Adrenal gland (tissue), 12 donors: ENCODE data around the gene COMMD8. TPM values are rescaled to one million over a fixed set of nuclear protein-coding genes. Genes with fewer than 3 reads are reported as not detected.

ENCODE experiments used
- DNase-seq, 7 donors: peaks; one replicate each; pipeline ENCODE4 v3.0.0-alpha.2; 2019 to 2020
- H3K27ac ChIP-seq, 5 donors: fragments of 200-600 bp; sonication (generic) in 4 of 5; 1 replicate in 3 of 5; 2 replicates in 2 of 5; pipeline versions ENCODE4 v1.5.1 to v1.8.0; 2016 to 2020; ENCODE audit warnings: mild to moderate bottlenecking in 1 of 5
- H3K27me3 ChIP-seq: fragments of 200-600 bp; 2 replicates; pipeline ENCODE4 v1.8.0; 2021
- H3K36me3 ChIP-seq, 2 donors: fragments of 200-600 bp; replicated peaks in 1 of 2; 1 replicate in 1 of 2; 2 replicates in 1 of 2; pipeline versions ENCODE4 v1.5.1 to v1.8.0; 2018 to 2022
- H3K4me1 ChIP-seq, 2 donors: fragments of 200-600 bp; replicated peaks in 1 of 2; 1 replicate in 1 of 2; 2 replicates in 1 of 2; pipeline versions ENCODE4 v1.5.1 to v1.8.0; 2018 to 2021
- H3K4me3 ChIP-seq, 4 donors: fragments of 200-600 bp; sonication (generic) in 3 of 4; one replicate each; pipeline ENCODE4 v1.5.1; 2016 to 2018
- H3K9me3 ChIP-seq, 3 donors: fragments of 200-600 bp; sonication (generic) in 1 of 3; replicated peaks in 1 of 3; 1 replicate in 2 of 3; 2 replicates in 1 of 3; pipeline versions ENCODE4 v1.5.1 to v1.8.0; 2016 to 2021
- CTCF ChIP-seq, 6 experiments: fragments of 450-650 bp in 4 of 6; fragments of 200-600 bp in 2 of 6; sonication (generic) in 1 of 6; IDR thresholded peaks; 1 replicate in 5 of 6; 2 replicates in 1 of 6; pipeline versions ENCODE4 v1.5.1 to v1.8.0; 2016 to 2021; ENCODE audit warnings: antibody characterized with exemption in 6 of 6, mild to moderate bottlenecking in 2 of 6, moderate library complexity in 1 of 6
- POLR2A ChIP-seq, 2 donors: fragments of 450-650 bp; IDR thresholded peaks; one replicate each; pipeline ENCODE4 v1.6.1; 2017; ENCODE audit warnings: antibody characterized with exemption in 2 of 2, mild to moderate bottlenecking in 2 of 2, moderate library complexity in 1 of 2
- WGBS, 4 donors: extraction: QIAGEN DNeasy Blood & Tissue Kit in 2 of 4; methylation state at CpG; one replicate each; pipeline versions ENCODE4 v1.1.5 to v1.1.7; 2013 to 2017; 5-methylcytosine and 5-hydroxymethylcytosine counted together
- intact Hi-C, 2 donors: fragments of 100-400 bp; cut with DNase I; formaldehyde crosslinking; loops; one replicate each; pipeline versions ENCODE4 v1.14.1 to v1.15.0; 2022 to 2023
- polyA plus RNA-seq, 3 donors: library from polyadenylated mRNA; stranded (reverse); fragments of 200-250 nt in 2 of 3; fragments of 350-450 nt in 1 of 3; fragmentation: Illumina TruSeq in 1 of 3; extraction: RNeasy Lipid Tissue Mini Kit (QIAGEN cat#74804) in 1 of 3; gene quantifications; one replicate each; pipeline ENCODE4 v1.2.3, GENCODE V29; 2013 to 2014
- total RNA-seq, 9 donors: library from RNA; depleted of rRNA in 4 of 9; stranded (reverse); fragments of >200 nt in 4 of 9; fragments of 120-200 nt in 1 of 9; fragmentation: NEBNext Ultra II Directional in 1 of 9; extraction: Animal tissue kit (Norgen Biotek cat#: 25700) in 1 of 9; gene quantifications; one replicate each; pipeline versions ENCODE4 v1.1.0 to v1.2.4, GENCODE V29; 2013 to 2023
- donor health status: healthy with polysubstance abuse.
- donor health status: Bipolar disorder and iron deficiency.
- donor health status: DM: yes; HTN: yes; CAD: no.
- donor health status: DM: no; HTN: no; CAD: no.
- donor health status: DM: no; HTN: no; CAD: no.
- donor health status: DM: yes; HTN: yes; CAD: no.

COMMD8 gene
- total and polyA plus RNA-seq, 12 donors = 6.3 to 33.2 (median 16.1) TPM

DNA sequence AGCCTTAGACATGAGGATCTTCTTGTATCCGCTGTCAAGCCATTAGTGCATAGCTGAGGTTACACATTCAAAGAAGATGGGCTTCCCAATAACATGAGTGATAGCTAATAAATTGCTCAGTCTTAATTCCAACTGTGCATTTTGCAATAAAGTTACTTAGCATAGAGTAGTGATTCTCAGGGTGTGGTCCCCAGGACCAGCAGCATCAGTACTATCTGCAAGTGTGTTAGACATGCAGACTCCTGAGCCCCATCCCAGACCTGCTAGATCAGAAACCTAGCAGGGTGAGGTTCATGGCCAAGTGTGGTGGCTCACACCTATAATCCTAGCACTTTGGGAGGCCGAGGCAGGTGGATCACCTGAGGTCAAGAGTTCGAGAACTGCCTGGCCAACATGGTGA, 41.6 kb upstream of the COMMD8 start:
- Histone ChIP-seq H3K4me1 (peaks cover under 1 to 2% of the 10 kb centered on the region in 2 donors), H3K36me3 (no peaks in the 10 kb centered on the region), H3K4me3 (no peak overlapping the region), H3K27ac (no peak overlapping the region), H3K9me3 (no peaks in the 10 kb centered on the region), H3K27me3 (no peaks in the 10 kb centered on the region)
- WGBS, 4 donors = 65 to 97% (median 86%) methylated on average over 3 of the region's 3 CpGs
- no peak for DNase-seq
- intact Hi-C loops = no loop called here
- TF ChIP-seq CTCF (IDR thresholded peaks at IDR 0.05) = no peak
- no peak for TF ChIP-seq POLR2A (IDR thresholded peaks at IDR 0.05)

GRCh38 chr4:47500776-47501175, 37.3 kb upstream of the COMMD8 start:
- WGBS, 4 donors = 59 to 63% (median 60%) methylated on average over 3 of the region's 3 CpGs
- peaks cover 0 to 11% of the 10 kb centered on the region in 2 donors for H3K4me1 ChIP-seq
- no peaks in the 10 kb centered on the region for H3K36me3 ChIP-seq
- intact Hi-C loops = no loop called here
- DNase-seq = no peak
- H3K9me3 ChIP-seq = no peaks in the 10 kb centered on the region
- H3K4me3 ChIP-seq = no peak overlapping the region
- no peaks in the 10 kb centered on the region for H3K27me3 ChIP-seq
- no peak overlapping the region for H3K27ac ChIP-seq
- TF ChIP-seq CTCF (IDR thresholded peaks at IDR 0.05) (no peak), POLR2A (IDR thresholded peaks at IDR 0.05) (no peak)

DNA sequence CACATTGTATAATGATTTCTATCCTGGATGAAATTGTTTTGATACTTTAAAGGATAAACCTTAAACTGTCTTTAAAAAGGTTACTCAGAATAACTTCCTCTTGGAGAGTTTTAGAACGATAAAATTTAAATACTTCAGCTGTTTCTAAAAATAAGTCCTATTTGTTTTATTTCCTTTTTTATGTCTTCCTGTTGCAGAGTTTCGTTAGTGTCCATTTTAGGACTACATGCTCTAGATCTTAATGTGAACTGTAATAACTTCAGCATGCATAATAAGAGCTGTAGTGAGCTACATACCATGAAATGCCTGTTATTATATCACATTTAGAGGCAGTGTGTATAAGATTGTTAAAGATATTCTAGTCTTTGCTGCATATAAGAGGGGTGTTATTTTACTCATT, 36.2 kb upstream of the COMMD8 start:
- DNase-seq = no peak
- Histone ChIP-seq H3K4me3 (no peak overlapping the region), H3K4me1 (peaks cover 0 to 11% of the 10 kb centered on the region in 2 donors), H3K9me3 (no peaks in the 10 kb centered on the region), H3K27me3 (no peaks in the 10 kb centered on the region), H3K27ac (peak overlapping the region in 1 of 5 donors; percentile 35), H3K36me3 (no peaks in the 10 kb centered on the region)
- TF ChIP-seq POLR2A (IDR thresholded peaks at IDR 0.05) = no peak
- TF ChIP-seq CTCF (IDR thresholded peaks at IDR 0.05) = no peak
- WGBS, 4 donors = 37 to 49% (median 45%) methylated on average over 2 of the region's 2 CpGs
- intact Hi-C loops = no loop called here

DNA sequence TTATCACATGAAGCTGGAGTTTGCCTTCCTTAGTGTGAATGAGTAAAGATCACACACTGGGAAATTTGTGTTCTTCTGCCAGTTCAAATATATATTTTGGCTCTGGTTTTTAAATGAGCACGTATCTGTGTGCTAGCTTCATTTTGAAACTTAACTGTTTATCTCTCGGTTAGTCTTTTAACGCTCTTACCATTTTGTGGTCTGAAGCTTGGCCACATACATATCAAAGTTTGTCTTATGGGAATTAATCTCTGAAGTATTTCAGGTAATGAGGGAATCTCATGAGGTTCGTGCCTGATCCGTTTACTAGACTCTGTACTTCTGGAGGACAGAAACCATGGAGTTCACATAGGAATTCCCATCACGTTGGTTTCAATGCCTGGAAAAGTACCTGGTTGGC, 35.4 kb upstream of the COMMD8 start:
- Histone ChIP-seq H3K36me3 (no peaks in the 10 kb centered on the region), H3K4me3 (no peak overlapping the region), H3K9me3 (no peaks in the 10 kb centered on the region), H3K4me1 (peaks cover 0 to 14% of the 10 kb centered on the region in 2 donors), H3K27ac (peak overlapping the region in 1 of 5 donors; percentile 35), H3K27me3 (no peaks in the 10 kb centered on the region)
- no peak for TF ChIP-seq CTCF (IDR thresholded peaks at IDR 0.05)
- TF ChIP-seq POLR2A (IDR thresholded peaks at IDR 0.05) = no peak
- intact Hi-C loops = no loop called here
- no peak for DNase-seq
- WGBS, 4 donors = 75 to 81% (median 78%) methylated on average over 6 of the region's 6 CpGs
